GM19043 (cell line): ENCODE data around the gene ZNF853.

Experiments used
- ATAC-seq: cut with Tn5 transposase; IDR thresholded peaks from one replicate; pipeline ENCODE4 v1.9.1; 2021; ENCODE audit warnings: low read depth; ENCODE audit not compliant: unreplicated experiment

The ZNF853 gene

DNA sequence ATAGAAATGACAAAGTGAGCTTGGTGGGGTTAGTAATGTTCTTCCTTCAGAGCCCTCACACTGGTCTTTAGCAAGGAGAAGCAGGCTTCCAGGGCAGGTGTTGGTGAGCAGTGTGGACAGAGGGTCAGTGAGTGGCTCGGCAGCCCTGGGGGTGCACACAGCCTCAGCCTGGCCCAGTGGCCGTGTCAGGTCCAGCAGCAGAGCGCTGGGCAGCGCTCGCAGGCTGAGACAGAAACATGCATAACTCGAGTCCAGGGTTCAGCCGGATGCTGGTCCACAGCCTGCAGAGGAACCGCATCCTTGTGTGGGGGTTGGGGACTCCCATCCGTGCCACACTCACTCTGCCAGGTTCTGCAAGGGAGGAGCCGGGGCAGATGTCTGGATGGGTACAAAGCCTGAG, 11.0 kb upstream of the ZNF853 start:
- ATAC-seq = no peak

DNA sequence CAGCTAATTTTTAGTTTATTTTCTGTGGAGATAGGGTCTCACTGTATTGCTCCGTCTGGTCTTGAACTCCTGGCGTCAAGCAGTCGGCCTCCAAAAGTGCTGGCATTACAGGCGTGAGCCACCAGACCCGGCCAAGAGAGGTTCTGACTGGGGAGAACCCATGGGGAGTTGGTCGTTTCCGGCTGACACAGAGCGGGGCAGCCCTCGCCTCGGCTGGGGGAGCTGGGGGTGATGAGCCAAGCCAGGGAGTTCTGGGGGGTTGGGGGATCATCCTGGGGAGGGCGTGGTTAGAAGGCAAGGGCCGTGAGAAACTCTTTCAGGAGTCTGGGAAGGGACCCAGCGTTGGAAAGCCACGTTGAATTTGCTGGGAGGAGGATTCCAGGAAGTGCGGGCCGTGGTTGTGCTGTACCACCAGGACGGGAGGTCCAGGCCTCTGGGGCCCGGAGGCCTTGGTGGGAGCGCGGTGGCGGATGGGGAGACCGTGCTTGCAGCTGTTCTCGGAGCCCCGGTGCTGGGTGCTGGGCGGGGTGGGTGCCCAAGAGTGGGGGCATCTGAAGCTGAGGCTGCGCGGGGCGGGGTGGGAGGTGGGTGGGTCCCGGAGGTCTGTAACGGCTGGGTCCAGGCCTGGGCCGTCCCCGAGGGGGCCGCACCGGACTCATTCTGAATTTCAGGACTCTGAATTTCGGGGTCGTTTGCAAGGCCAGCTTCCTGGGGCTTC, 8.4 kb upstream of the ZNF853 start:
- ATAC-seq = no peak

DNA sequence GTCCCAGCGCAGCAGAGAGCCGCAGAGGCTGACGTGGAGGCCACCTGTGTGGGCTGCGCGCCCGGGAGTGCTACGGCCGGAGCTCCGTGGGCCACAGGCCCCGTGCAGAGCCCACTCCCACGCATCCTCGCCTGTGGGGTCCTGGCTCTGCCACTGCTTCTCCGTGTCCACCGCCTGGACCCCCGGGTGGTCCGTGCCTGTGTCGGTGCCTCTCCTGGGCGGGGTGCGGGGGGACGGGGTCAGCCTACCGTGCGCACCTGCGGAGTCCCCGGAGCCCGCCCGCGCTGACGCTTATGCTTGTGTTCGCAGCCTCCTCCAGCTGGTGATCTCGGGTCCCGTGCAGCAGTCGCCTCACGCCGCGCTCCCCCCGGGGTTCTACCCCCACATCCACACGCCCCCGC, 7.8 kb upstream of the ZNF853 start:
- no peak for ATAC-seq

DNA sequence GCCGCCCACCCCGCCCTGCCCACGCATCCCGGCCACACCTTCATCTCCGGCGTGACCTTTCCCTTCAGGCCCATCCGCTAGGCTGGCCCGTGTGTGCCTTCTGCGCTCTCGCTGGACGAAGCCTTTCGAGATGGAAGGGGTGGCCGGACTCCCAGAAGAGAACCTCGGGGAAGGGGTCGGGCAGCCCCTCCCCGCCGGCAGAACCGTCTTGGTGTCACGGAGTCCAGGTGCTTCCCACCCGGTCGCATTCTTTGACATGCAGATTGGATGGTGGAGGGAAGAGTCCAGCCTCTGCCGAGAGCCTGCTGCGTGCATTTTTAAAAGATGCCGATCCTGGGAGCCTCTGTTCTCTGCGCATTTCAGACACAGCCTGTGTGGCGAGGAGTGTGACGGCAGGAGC, 7.3 kb upstream of the ZNF853 start:
- no peak for ATAC-seq

DNA sequence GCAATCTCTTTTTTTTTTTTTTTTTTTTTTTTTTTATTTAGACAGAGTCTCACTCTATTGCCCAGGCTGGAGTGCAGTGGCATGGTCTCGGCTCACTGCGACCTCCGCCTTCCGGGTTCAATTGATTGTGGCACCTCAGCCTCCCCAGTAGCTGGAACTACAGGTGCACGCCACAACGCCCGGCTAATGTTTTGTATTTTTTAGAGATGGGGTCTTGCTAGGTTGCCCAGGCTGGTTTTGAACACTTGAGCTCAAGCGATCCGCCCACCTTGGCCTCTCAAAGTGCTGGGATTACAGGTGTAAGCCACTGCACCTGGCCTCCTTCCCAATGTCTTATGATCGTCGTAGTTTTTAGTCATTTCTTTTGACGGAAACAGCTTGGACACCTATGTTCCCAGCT, 6.6 kb upstream of the ZNF853 start:
- ATAC-seq = no peak

DNA sequence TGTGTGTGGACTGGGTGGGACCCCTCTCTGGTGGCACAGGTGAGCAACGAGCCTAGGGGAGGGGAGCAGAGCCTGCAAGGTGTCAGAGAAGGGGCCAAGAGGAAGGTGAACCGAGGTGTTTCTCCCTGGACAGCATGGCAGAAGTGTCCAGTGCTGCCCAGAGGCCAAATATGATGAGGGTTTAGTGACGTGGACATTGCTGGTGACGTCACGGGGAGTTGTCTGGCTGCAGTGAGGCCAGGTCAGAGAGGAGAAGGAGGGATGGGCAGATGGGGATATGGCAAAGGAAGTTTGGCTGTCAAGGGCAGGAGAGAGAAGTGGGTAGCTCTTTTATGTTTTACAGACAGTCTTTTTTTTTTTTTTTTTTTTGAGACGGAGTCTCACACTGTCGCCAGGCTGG, 2.6 kb upstream of the ZNF853 start:
- ATAC-seq = no peak

DNA sequence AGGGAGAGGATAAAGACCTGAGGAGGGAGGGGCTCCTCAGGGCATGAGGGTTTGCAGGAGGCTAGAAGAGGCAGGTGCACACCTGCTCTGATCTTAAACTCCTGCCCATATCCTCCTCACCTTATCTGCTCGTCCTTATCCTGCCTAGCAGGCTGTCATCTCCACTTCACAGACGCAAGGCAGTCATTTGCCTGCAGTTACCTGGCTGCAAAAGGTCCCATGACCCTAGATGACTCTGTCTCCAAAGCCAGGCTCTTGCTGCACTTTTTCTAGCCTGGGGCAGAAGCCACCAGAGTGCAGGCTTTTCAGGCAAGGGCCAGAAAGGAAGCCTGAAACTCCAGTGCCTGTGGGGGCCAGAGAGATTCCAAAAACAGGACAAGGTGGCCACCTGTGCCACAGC, 1.7 kb upstream of the ZNF853 start:
- ATAC-seq = no peak

DNA sequence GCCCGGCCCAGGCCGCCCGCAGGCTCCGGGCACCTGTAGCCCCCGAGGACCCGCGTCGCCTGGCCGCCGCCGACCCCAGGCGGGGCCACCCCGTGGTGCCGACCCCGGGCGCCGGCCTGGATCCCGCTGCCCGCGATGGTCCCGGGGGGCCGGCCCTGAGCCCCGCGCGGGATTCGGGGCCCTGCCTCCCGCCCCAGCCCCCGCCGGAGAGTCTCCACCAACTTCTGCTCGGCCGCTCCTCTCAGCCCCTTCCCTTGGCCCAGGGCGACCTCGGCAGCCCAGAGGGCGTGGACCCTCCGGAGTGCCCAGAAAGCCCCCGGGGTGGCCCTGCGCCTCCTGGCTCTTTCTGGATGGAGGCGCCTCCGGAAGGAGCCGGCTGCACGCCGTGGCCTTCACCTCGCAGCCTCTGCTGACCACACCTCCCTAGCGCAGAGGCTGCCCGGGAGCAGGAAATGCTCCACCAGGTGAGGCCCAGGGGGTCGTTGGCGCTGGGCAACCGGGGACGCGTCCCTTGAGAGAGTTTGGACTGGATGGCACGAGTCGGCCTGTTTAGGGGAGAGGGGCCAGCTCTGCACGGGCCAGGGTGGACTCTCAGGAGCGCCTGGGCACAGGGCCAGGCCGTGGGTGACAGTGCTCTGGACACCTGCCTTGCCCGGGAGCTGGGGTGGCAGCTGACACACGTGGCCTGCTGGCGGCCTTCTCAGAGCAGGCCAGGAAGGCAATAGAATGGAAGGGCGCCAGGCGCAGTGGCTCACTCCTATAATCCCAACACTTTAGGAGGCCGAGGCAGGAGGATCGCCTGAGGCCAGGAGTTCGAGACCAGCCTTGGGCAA, 529 bp downstream of the ZNF853 start:
- no peak for ATAC-seq

DNA sequence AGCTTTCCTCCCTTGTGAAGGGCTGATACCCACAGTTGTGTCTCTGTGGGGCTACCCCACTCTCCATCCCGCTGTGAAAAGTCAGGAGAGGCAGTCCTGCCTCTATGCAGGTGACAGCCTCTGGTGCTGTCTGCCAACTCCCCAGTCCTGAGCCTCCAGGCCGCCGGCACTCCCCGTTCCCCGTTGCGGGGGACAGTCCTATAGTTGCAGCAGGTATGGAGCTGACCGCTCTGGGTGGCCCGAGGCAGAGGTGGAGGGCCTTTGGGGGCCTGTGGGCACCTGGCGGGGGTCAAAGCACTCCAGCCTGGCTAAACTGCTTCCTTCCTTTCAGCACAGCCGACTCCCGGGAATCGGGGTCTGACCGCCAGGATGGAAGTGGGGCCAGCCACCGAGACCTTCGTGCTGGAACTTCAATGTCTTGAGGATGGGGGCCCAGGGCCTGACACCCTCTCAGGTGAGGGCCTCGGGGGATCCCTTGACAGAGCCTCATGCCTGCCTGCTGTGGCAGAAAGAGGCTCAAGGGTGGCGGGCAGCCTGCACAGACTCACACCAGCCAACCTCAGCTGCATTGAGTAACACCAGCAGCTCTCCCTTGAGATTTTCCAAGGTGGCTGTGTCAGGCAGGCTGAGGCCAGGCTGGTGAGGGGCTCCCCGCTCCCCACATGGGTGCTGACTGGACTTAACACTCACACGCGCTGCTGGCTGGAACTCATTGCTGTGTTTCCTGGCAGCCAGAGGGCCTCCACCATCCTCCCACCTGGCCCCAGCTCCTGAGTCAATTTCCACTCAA, 1.6 kb downstream of the ZNF853 start:
- ATAC-seq = no peak

DNA sequence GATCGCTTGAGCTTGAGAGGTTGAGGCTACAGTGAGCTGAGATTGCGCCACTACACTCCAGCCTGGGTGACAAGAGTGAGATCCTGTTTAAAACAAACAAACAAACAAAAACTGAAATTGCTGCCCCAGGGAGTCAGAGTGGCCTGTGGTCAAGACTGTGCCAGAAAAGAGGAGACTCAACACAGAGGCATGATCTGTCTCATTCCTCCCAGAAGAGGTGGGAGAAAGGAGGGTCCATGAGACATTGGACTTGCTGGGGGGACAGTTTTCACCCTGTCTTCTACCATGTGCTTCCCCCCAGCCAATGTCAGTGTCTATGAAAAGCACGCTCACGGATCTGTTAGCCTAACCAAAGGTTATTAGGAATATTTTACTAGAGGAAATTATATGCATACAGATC, 3.2 kb downstream of the ZNF853 start:
- no peak for ATAC-seq

DNA sequence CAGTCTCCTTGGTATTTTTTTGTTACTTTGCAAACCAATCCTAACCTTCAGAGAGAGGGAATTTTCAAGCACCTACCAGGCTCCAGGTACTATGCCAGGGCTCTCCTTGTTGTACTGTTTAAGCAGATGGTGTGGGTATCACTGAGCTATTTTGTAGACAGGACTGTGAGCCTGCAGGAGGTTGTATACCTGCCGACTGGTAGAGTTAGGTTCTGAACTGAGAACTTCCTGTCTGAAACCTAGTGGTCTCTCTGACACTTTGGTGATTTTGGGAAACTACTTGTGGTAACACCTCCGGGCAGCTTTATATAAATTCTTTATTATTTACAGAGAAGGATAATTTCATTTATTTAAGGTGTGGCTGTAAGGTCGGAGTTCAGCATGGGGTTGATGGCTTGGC, 4.6 kb downstream of the ZNF853 start:
- ATAC-seq = no peak

DNA sequence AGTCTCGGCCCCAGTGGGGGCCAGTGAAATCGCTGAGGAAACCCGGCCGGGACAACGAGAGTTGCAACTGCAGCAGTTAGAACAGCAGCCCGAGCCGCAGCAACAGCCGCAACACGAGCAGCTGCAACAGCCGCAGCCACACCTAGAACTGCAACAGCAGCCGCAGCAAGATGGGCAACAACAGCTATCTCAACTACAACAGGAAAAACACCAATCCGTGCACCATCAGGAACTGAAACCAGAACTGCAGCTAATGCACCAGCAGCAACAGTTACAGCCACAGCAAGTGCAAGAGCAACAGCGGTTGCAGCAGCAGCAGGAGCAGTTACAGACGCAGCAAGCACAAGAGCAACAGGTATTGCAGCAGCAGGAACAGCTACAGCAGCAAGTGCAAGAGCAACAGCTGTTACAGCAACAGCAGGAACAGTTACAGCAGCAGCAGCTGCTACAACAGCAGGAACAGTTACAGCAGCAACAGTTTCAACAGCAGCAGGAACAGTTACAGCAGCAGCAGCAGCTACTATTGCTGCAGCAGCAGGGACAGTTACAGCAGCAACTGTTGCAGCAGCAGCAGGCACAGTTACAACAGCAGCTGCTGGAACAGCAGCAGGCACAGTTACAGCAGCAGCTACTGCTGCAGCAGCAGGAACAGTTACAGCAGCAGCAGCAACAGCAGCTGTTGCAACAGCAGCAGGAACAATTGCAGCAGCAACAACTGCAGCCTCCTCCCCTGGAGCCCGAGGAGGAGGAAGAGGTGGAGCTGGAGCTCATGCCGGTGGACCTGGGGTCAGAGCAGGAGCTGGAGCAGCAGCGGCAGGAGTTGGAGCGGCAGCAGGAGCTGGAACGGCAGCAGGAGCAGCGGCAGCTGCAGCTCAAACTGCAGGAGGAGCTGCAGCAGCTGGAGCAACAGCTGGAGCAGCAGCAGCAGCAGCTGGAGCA, 6.1 kb downstream of the ZNF853 start:
- no peak for ATAC-seq

DNA sequence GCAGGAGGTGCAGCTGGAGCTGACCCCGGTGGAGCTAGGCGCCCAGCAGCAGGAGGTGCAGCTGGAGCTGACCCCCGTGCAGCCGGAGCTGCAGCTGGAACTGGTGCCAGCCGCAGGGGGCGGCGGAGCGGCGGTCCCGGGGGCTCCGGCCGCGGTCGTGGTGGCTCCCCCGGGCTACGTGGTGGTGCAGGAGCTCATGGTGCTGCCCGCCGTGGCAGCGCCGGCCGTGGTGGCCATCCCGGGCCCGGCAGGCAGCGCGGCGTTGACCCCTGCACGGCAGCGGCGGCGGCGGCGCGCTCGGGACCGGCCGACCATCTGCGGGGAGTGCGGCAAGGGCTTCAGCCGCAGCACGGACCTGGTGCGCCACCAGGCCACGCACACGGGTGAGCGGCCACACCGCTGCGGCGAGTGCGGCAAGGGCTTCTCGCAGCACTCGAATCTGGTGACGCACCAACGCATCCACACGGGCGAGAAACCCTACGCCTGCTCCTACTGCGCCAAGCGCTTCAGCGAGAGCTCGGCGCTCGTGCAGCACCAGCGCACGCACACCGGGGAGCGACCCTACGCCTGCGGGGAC, 6.8 kb downstream of the ZNF853 start:
- ATAC-seq = no peak

DNA sequence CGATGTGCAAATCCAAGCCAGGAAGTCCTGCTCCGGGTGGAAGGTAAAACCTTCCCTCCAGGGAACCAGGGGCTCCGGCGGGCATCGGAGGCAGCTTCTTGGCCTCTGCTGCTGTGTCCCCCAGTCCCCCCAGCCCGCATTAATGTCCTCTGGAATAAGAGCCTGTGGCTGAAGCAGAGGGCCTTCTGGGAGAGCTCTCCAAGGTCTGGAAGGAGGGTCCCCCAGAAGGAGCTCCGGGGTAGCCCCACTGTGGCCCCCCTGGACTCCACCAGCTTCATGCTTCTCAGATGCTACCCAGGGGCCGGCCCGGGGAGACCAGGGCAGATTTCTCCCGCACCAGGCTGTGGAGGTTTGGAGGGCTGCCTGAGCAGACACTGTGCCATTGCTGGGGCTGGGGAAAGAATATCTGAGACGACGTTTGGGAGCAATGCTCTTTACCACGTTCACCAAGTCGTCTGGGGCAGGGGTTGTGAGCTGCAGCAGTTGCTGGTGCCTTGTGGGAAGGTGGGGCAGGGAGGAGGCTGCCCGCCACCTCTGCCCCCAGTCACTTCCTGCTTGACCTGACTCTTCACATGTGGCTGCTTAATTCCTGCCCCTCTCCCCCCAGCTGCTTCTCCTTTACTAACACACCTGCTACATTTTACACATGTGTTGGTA, 8.3 kb downstream of the ZNF853 start:
- ATAC-seq = no peak

DNA sequence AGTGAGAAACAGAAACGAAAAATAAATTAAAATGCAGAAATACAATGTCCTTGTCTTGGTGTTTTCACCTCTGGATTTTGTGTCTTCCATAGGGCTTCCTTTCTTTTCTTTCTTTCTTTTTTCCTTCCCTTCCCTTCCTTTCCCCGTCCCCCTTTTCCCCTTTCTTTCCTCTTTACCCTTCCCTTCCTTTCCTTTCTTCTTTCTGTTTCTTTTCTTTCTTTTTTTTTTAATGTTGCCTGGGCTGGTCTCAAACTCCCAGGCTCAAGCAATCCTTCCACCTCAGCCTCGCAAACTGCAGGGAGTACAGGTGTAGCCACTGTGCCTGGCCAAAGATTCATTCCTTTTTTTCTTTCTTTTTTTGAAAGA, 8.8 kb downstream of the ZNF853 start:
- no peak for ATAC-seq

DNA sequence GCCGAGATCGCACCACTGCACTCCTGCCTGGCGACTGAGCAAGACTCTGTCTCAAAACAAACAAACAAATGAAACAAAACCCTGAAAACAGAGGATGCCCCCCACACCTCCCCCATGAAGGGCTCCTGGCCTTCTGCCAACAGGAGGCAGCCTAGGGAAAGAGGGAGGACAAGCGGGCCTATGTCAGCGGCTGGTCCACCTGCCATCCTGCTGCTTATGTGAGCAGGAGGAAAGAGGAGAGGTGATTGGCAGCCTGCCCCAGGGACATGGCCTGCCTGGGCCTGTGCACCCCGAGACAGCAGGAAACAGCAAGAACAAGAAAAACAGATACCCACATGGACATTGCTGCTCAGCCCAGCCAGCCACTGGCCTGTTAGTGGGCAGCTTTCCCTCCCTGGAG, 12.6 kb downstream of the ZNF853 start:
- no peak for ATAC-seq

DNA sequence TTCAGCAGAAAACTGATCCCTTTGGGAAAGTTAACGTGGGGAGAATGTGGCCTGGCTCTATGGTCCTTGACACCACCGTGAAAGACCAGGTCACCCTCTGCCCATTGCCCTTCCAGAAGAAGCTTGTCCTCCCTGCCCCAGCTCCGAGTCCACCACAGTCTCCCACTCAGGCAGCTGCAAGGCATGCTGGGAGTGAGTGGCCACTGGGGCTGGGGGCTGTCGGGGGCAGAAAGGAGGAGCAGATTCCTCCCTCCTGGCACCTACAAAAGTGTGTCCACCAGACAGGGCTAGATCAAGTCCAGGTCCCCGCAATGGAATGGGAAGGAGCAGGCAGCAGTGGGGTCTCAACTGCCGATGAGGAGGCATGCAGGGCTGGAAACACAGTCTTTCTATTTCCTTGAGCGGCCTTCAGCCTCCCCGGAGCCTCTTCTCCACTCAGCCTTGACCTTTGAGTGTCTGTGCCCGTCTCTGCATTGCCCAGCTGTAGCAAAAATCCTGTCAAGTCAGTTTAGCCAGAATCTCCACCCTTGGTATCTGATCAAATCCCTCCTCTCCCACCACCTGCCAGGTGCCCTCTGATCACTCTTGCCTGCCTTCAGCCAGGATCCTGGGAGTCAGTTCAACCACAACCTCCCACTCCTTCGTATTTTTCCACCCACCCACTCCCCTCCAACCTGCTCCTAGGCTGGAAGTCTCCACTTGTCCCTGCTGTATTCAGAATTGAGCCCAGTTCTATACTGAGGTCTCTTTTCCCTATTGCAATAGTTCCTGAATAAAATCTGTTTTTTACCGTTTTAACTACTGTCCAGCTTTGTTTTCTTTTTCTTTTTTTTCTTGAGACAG, 14.8 kb downstream of the ZNF853 start:
- no peak for ATAC-seq

DNA sequence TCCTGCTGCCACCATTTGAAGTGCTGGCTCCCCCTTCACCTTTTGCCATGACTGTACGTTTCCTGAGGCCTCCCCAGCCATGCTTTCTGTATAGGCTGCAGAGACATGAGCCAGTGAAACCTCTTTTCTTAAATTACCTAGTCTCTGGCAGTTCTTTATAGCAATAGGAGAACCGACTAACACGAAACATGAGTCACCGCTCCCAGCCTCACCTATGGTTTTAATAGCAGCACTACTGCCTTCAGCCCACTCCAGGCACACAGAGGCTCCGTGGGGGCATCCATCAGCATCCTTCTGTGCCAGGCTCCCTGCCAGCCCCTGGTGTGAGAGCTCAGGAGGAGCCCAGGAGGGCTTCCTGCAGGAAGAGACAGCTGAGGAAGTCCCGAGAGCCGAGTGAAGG, 16.2 kb downstream of the ZNF853 start:
- no peak for ATAC-seq

DNA sequence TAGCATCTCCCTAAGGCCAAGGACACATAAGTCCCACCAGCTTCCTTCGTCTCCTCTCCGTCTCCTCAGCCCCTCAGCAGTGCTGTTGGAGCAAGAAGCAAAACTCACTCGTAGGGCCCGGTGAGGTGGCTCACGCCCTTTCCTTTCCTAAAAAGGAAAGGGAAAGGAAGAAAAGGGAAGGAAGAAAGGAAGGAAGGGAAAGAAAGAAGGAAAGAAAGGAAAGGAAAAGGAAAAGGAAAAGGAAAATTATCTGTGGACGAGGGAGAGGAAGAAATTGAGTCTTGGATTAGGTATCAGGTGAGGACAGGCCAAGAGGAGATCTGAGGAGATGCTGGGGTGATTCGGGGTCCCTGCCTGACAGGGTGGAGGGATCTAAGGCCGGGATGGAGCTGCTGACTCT, 18.6 kb downstream of the ZNF853 start:
- no peak for ATAC-seq
